Colonic mucosa (tissue), 4 donors: ENCODE measurements around the gene UTF1. TPM values are rescaled to one million over a fixed set of nuclear protein-coding genes. Genes with fewer than 3 reads are reported as not detected.

Experiments
- DNase-seq: peaks from one replicate; pipeline ENCODE4 v3.0.0-alpha.2; 2020
- H3K27ac ChIP-seq: fragments of 200-600 bp; one replicate; pipeline ENCODE4 v1.8.0; 2021
- H3K27me3 ChIP-seq: fragments of 200-600 bp; one replicate; pipeline ENCODE4 v1.8.0; 2021
- H3K36me3 ChIP-seq: fragments of 200-600 bp; one replicate; pipeline ENCODE4 v1.8.0; 2021
- H3K4me1 ChIP-seq: fragments of 200-600 bp; one replicate; pipeline ENCODE4 v1.8.0; 2021; ENCODE audit warnings: mild to moderate bottlenecking
- H3K4me3 ChIP-seq: fragments of 200-600 bp; one replicate; pipeline ENCODE4 v1.8.0; 2021
- H3K9ac ChIP-seq, 2 donors: one replicate each; pipeline ENCODE4 v1.7.0; 2013; ENCODE audit warnings: control low read depth in 2 of 2, low read depth in 2 of 2, low read length in 2 of 2
- H3K9me3 ChIP-seq: fragments of 200-600 bp; one replicate; pipeline ENCODE4 v1.8.0; 2021
- CTCF ChIP-seq: fragments of 200-600 bp; IDR thresholded peaks from one replicate; pipeline ENCODE4 v1.8.0; 2022; ENCODE audit warnings: antibody characterized with exemption, mild to moderate bottlenecking
- intact Hi-C: fragments of 100-400 bp; cut with DNase I; formaldehyde crosslinking; loops from one replicate; pipeline ENCODE4 v1.14.1; 2022
- microRNA-seq: library from miRNA; unstranded; fragments of <30 nt; microRNA quantifications from one replicate; pipeline ENCODE4, GENCODE V29; 2019
- total RNA-seq, 2 donors: library from RNA; stranded (reverse); fragmentation: NEBNext Ultra II Directional in 1 of 2; extraction: Animal tissue kit (Norgen Biotek cat#: 25700) in 1 of 2; gene quantifications; one replicate each; pipeline ENCODE4 v1.2.1, GENCODE V29; 2021
- donor health status: healthy.
- donor health status: DM: no; HTN: no; CAD: no.
- donor health status: DM: no; HTN: no; CAD: no.

UTF1 gene
- total RNA-seq, 2 donors from 2014 or later: not detected

GRCh38 chr10:133278577-133279265 lies 48.7 kb downstream of the UTF1 start:
- Histone ChIP-seq H3K4me1 (peaks cover 4% of the 10 kb centered on the region), H3K27me3 (peaks cover 16% of the 10 kb centered on the region), H3K27ac (peak overlapping the region; percentile 41), H3K9ac (no peak overlapping the region), H3K9me3 (no peaks in the 10 kb centered on the region), H3K36me3 (no peaks in the 10 kb centered on the region), H3K4me3 (no peak overlapping the region)
- intact Hi-C loops: no loop called here
- DNase-seq: peak; percentile 57
- TF ChIP-seq CTCF: no peak

- H3K27me3 ChIP-seq: peaks cover 16% of the 10 kb centered on the region
- no peak for TF ChIP-seq CTCF
- H3K9ac ChIP-seq: peak overlapping the region in 1 of 2 donors; percentile 18
- intact Hi-C loops: no loop called here
- no peak for DNase-seq
- H3K36me3 ChIP-seq: peaks cover 4% of the 10 kb centered on the region
- H3K9me3 ChIP-seq: no peaks in the 10 kb centered on the region
- H3K4me1 ChIP-seq: peaks cover 4% of the 10 kb centered on the region
- H3K4me3 ChIP-seq: no peak overlapping the region
- H3K27ac ChIP-seq: peak overlapping the region; percentile 41
These were observed 49.6 kb downstream of the UTF1 start for GRCh38 chr10:133279326-133280226.

GRCh38 chr10:133280391-133281059 lies 50.5 kb downstream of the UTF1 start:
- H3K36me3 ChIP-seq: peaks cover 4% of the 10 kb centered on the region
- no peak overlapping the region for H3K9ac ChIP-seq
- H3K9me3 ChIP-seq: no peaks in the 10 kb centered on the region
- H3K4me3 ChIP-seq: no peak overlapping the region
- no peak overlapping the region for H3K27ac ChIP-seq
- TF ChIP-seq CTCF: no peak
- H3K4me1 ChIP-seq: peaks cover 4% of the 10 kb centered on the region
- peaks cover 16% of the 10 kb centered on the region for H3K27me3 ChIP-seq
- DNase-seq: no peak
- intact Hi-C loops: no loop called here

DNA sequence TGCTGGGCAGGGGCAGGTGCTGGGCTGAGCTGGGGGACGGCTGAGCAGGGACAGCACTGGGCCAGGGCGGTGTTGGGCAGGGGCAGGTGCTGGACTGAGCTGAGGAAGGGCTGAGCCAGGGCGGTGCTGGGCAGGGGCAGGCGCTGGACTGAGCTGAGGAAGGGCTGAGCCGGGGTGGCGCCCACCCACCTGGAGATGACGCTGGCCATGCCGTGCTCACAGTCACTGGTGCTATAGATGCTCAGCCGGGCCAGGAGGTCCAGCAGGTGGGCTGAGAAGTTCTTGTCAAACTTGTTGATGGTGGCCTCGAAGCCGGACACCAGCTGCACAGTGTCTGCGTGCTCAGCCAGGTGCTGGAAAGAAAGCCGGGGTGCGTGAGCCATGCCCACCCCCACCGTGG lies 51.1 kb downstream of the UTF1 start:
- Histone ChIP-seq H3K36me3 (peaks cover 4% of the 10 kb centered on the region), H3K9ac (no peak overlapping the region), H3K27me3 (peaks cover 12% of the 10 kb centered on the region), H3K4me3 (no peak overlapping the region), H3K4me1 (peaks cover 4% of the 10 kb centered on the region), H3K27ac (no peak overlapping the region), H3K9me3 (no peaks in the 10 kb centered on the region)
- intact Hi-C loops: no loop called here
- no peak for TF ChIP-seq CTCF
- DNase-seq: no peak

Small RNAs within 50 kb of the gene (microRNA-seq; reads per million reads assigned to microRNA genes)
- not detected for gene MIR202

Other genes starting within 250 kb of the UTF1 start
- not detected for gene ADGRA1, start 142.3 kb upstream of the UTF1 start, total RNA-seq
- under 1 TPM; 0.29 to 0.32 TPM for gene KNDC1, start 70.0 kb upstream of the UTF1 start, total RNA-seq
- gene VENTX, start 7.6 kb downstream of the UTF1 start, total RNA-seq: under 1 TPM; 0.15 to 0.24 TPM
- gene ADAM8, start 46.7 kb downstream of the UTF1 start, total RNA-seq: 1 to 10 TPM; 3.7 to 5.7 TPM
- 10 to 100 TPM; 64.7 to 67.5 TPM for gene TUBGCP2, start 78.7 kb downstream of the UTF1 start, total RNA-seq
- 10 to 100 TPM; 53.9 to 78.2 TPM for gene ZNF511, start 78.7 kb downstream of the UTF1 start, total RNA-seq
- 1 to 10 TPM in 1 of 2 donors, not detected in 1; 1.6 TPM for gene CALY, start 106.7 kb downstream of the UTF1 start, total RNA-seq
- 10 to 100 TPM; 15.0 to 99.3 TPM for gene PRAP1, start 117.2 kb downstream of the UTF1 start, total RNA-seq
- gene FUOM, start 127.8 kb downstream of the UTF1 start, total RNA-seq: 10 to 100 TPM; 16.9 to 23.3 TPM
- 100 to 1,000 TPM; 188 to 214 TPM for gene ECHS1, start 143.1 kb downstream of the UTF1 start, total RNA-seq
- gene PAOX, start 149.0 kb downstream of the UTF1 start, total RNA-seq: 1 to 10 TPM; 3.5 to 5.8 TPM
- 10 to 100 TPM; 31.2 to 59.5 TPM for gene MTG1, start 163.9 kb downstream of the UTF1 start, total RNA-seq
- not detected for gene SPRN, start 194.4 kb downstream of the UTF1 start, total RNA-seq
- 1 to 10 TPM; 1.3 to 1.6 TPM for gene SCART1, start 223.7 kb downstream of the UTF1 start, total RNA-seq